Neuronal stem cell (in vitro differentiated cells): ENCODE results near the gene BMP2K.

ENCODE experiments used
- DNase-seq: peaks from one replicate; pipeline ENCODE4 v3.0.0-alpha.2; 2013; ENCODE audit warnings: low spot score
- H2AFZ ChIP-seq: one replicate; pipeline ENCODE4 v1.6.1; 2013; ENCODE audit warnings: mild to moderate bottlenecking, low read length, inconsistent platforms
- H2AK5ac ChIP-seq: 2 replicates; pipeline ENCODE4 v1.6.1; 2013; ENCODE audit warnings: low read depth, mild to moderate bottlenecking, inconsistent platforms, low read length, moderate library complexity, mixed read lengths
- H2BK120ac ChIP-seq: 2 replicates; pipeline ENCODE4 v1.6.1; 2013; ENCODE audit warnings: low read depth, mild to moderate bottlenecking, inconsistent platforms, low read length, moderate library complexity, mixed read lengths
- H2BK12ac ChIP-seq: one replicate; pipeline ENCODE4 v1.6.1; 2013; ENCODE audit warnings: low read length, inconsistent platforms
- H2BK15ac ChIP-seq: 2 replicates; pipeline ENCODE4 v1.6.1; 2013; ENCODE audit warnings: mild to moderate bottlenecking, low read length, inconsistent platforms, mixed read lengths
- H2BK5ac ChIP-seq: one replicate; pipeline ENCODE4 v1.6.1; 2013; ENCODE audit warnings: inconsistent platforms, mild to moderate bottlenecking, low read length, moderate library complexity
- H3K14ac ChIP-seq: one replicate; pipeline ENCODE4 v1.6.1; 2013; ENCODE audit warnings: low read length, inconsistent platforms
- H3K18ac ChIP-seq: 2 replicates; pipeline ENCODE4 v1.6.1; 2013; ENCODE audit warnings: low read length, inconsistent platforms
- H3K23ac ChIP-seq: 2 replicates; pipeline ENCODE4 v1.6.1; 2013; ENCODE audit warnings: low read depth, mild to moderate bottlenecking, mixed read lengths, low read length, inconsistent platforms; ENCODE audit not compliant: poor library complexity
- H3K27ac ChIP-seq: replicated peaks from 3 replicates; pipeline ENCODE4 v1.5.1; 2013; ENCODE audit warnings: low read length, inconsistent platforms
- H3K27me3 ChIP-seq, 3 experiments: 2 replicates each; pipeline ENCODE4 v1.6.1; 2013; ENCODE audit warnings: low read length in 3 of 3, mild to moderate bottlenecking in 2 of 3, inconsistent platforms in 1 of 3, low read depth in 1 of 3, mixed read lengths in 1 of 3, moderate library complexity in 1 of 3; ENCODE audit not compliant: control insufficient read depth in 3 of 3, insufficient read depth in 3 of 3
- H3K36me3 ChIP-seq, 2 donors: replicated peaks in 1 of 2; 2 replicates each; pipeline ENCODE4 v1.6.1; 2013; ENCODE audit warnings: low read length in 2 of 2; ENCODE audit not compliant: control insufficient read depth in 2 of 2, insufficient read depth in 2 of 2
- H3K4ac ChIP-seq: 2 replicates; pipeline ENCODE4 v1.6.1; 2013; ENCODE audit warnings: inconsistent platforms, mild to moderate bottlenecking, low read length, moderate library complexity
- H3K4me1 ChIP-seq, 2 donors: 1 replicate in 1 of 2; 2 replicates in 1 of 2; pipeline ENCODE4 v1.6.1; 2013; ENCODE audit warnings: low read length in 2 of 2, low read depth in 1 of 2; ENCODE audit not compliant: control insufficient read depth in 2 of 2, insufficient read depth in 1 of 2
- H3K4me2 ChIP-seq: one replicate; pipeline ENCODE4 v1.6.1; 2013; ENCODE audit warnings: mild to moderate bottlenecking, low read length, inconsistent platforms; ENCODE audit not compliant: insufficient read depth, poor library complexity, severe bottlenecking
- H3K4me3 ChIP-seq, 2 donors: 2 replicates each; pipeline ENCODE4 v1.5.1; 2013; ENCODE audit warnings: low read length in 2 of 2, mild to moderate bottlenecking in 2 of 2, inconsistent platforms in 1 of 2, moderate library complexity in 1 of 2
- H3K79me1 ChIP-seq: one replicate; pipeline ENCODE4 v1.6.1; 2013; ENCODE audit warnings: low read depth, mild to moderate bottlenecking, inconsistent platforms, low read length, moderate library complexity
- H3K9ac ChIP-seq: one replicate; pipeline ENCODE4 v1.6.1; 2013; ENCODE audit warnings: mild to moderate bottlenecking, low read depth, low read length, inconsistent platforms; ENCODE audit not compliant: poor library complexity
- H3K9me3 ChIP-seq, 2 donors: replicated peaks in 1 of 2; 2 replicates each; pipeline versions ENCODE3 to v1.6.1; 2013; ENCODE audit warnings: low read length in 2 of 2, mild to moderate bottlenecking in 2 of 2, inconsistent platforms in 1 of 2, low read depth in 1 of 2, mixed read lengths in 1 of 2, moderate library complexity in 1 of 2; ENCODE audit not compliant: control insufficient read depth in 2 of 2, insufficient read depth in 1 of 2
- H4K8ac ChIP-seq: one replicate; pipeline ENCODE4 v1.6.1; 2013; ENCODE audit warnings: low read depth, mild to moderate bottlenecking, inconsistent platforms, low read length, moderate library complexity
- H4K91ac ChIP-seq: one replicate; pipeline ENCODE4 v1.6.1; 2013; ENCODE audit warnings: low read length, low read depth, mild to moderate bottlenecking, inconsistent platforms; ENCODE audit not compliant: poor library complexity
- WGBS, 2 donors: extraction: QIAGEN DNeasy Blood & Tissue Kit; methylation state at CpG; one replicate each; pipeline ENCODE4 v1.1.7; 2013; ENCODE audit warnings: missing lambda C conversion rate in 2 of 2, mixed read lengths in 1 of 2; ENCODE audit not compliant: insufficient read length in 2 of 2, insufficient replicate concordance in 1 of 2; ENCODE audit errors: extremely low coverage in 2 of 2; 5-methylcytosine and 5-hydroxymethylcytosine counted together

Gene BMP2K

GRCh38 chr4:78756776-78757175 lies 19.4 kb upstream of the BMP2K start:
- no peaks in the 10 kb centered on the region for H3K36me3 ChIP-seq
- H2BK5ac ChIP-seq, result no peak overlapping the region
- H3K14ac ChIP-seq, result no peak overlapping the region
- no peak overlapping the region for H3K18ac ChIP-seq
- no peaks in the 10 kb centered on the region for H3K9me3 ChIP-seq
- DNase-seq, result no peak
- H3K4ac ChIP-seq, result no peak overlapping the region
- no peak overlapping the region for H4K8ac ChIP-seq
- peaks cover 0 to 13% (median 0%) of the 10 kb centered on the region in 3 experiments for H3K27me3 ChIP-seq
- no peak overlapping the region for H4K91ac ChIP-seq
- no peak overlapping the region for H2AFZ ChIP-seq
- no peak overlapping the region for H2BK12ac ChIP-seq
- no peaks in the 10 kb centered on the region for H3K79me1 ChIP-seq
- no CpG with 5 or more reads among the region's 1 CpG for WGBS, 2 donors
- H3K4me2 ChIP-seq, result no peak overlapping the region
- H2AK5ac ChIP-seq, result no peak overlapping the region
- no peak overlapping the region for H3K4me3 ChIP-seq
- H2BK15ac ChIP-seq, result no peak overlapping the region
- H3K23ac ChIP-seq, result no peak overlapping the region
- no peak overlapping the region for H3K27ac ChIP-seq
- H3K9ac ChIP-seq, result no peak overlapping the region
- H2BK120ac ChIP-seq, result no peak overlapping the region
- H3K4me1 ChIP-seq, result no peaks in the 10 kb centered on the region

GRCh38 chr4:78757574-78757973 lies 18.6 kb upstream of the BMP2K start:
- H3K27ac ChIP-seq, result no peak overlapping the region
- no peak overlapping the region for H4K91ac ChIP-seq
- no peaks in the 10 kb centered on the region for H3K36me3 ChIP-seq
- H3K14ac ChIP-seq, result no peak overlapping the region
- no peaks in the 10 kb centered on the region for H3K79me1 ChIP-seq
- WGBS, 2 donors, result no CpG with 5 or more reads among the region's 1 CpG
- no peak overlapping the region for H4K8ac ChIP-seq
- no peaks in the 10 kb centered on the region for H3K4me1 ChIP-seq
- H3K4me3 ChIP-seq, result no peak overlapping the region
- no peak overlapping the region for H3K4me2 ChIP-seq
- no peaks in the 10 kb centered on the region for H3K9me3 ChIP-seq
- H2BK15ac ChIP-seq, result no peak overlapping the region
- peaks cover 0 to 13% (median 0%) of the 10 kb centered on the region in 3 experiments for H3K27me3 ChIP-seq
- no peak overlapping the region for H2AK5ac ChIP-seq
- H2BK12ac ChIP-seq, result no peak overlapping the region
- no peak overlapping the region for H2BK120ac ChIP-seq
- no peak overlapping the region for H2BK5ac ChIP-seq
- no peak overlapping the region for H3K9ac ChIP-seq
- H3K23ac ChIP-seq, result no peak overlapping the region
- H3K4ac ChIP-seq, result no peak overlapping the region
- no peak overlapping the region for H3K18ac ChIP-seq
- no peak overlapping the region for H2AFZ ChIP-seq
- DNase-seq, result no peak

- no peak overlapping the region for H3K18ac ChIP-seq
- no peak overlapping the region for H2BK120ac ChIP-seq
- H2AK5ac ChIP-seq, result no peak overlapping the region
- H3K23ac ChIP-seq, result no peak overlapping the region
- no peaks in the 10 kb centered on the region for H3K4me1 ChIP-seq
- no CpG with 5 or more reads among the region's 1 CpG for WGBS, 2 donors
- no peak overlapping the region for H2AFZ ChIP-seq
- no peak for DNase-seq
- no peaks in the 10 kb centered on the region for H3K79me1 ChIP-seq
- H2BK5ac ChIP-seq, result no peak overlapping the region
- H3K9me3 ChIP-seq, result no peaks in the 10 kb centered on the region
- no peak overlapping the region for H3K4me3 ChIP-seq
- H4K8ac ChIP-seq, result no peak overlapping the region
- no peak overlapping the region for H4K91ac ChIP-seq
- H3K4me2 ChIP-seq, result no peak overlapping the region
- no peak overlapping the region for H3K14ac ChIP-seq
- no peak overlapping the region for H3K27ac ChIP-seq
- H3K9ac ChIP-seq, result no peak overlapping the region
- H2BK12ac ChIP-seq, result no peak overlapping the region
- H2BK15ac ChIP-seq, result no peak overlapping the region
- peaks cover 0 to 9% (median 0%) of the 10 kb centered on the region in 3 experiments for H3K27me3 ChIP-seq
- no peak overlapping the region for H3K4ac ChIP-seq
- no peaks in the 10 kb centered on the region for H3K36me3 ChIP-seq
Observed at GRCh38 chr4:78758085-78758484, 18.1 kb upstream of the BMP2K start.

GRCh38 chr4:78762529-78762928 lies 13.6 kb upstream of the BMP2K start:
- no peaks in the 10 kb centered on the region for H3K36me3 ChIP-seq
- no peak overlapping the region for H3K4me3 ChIP-seq
- no peak overlapping the region for H3K27ac ChIP-seq
- no peak overlapping the region for H2BK120ac ChIP-seq
- no peak overlapping the region for H3K4ac ChIP-seq
- no peak overlapping the region for H3K23ac ChIP-seq
- no peak overlapping the region for H3K9ac ChIP-seq
- no peak overlapping the region for H3K4me2 ChIP-seq
- DNase-seq, result no peak
- no peak overlapping the region for H2BK5ac ChIP-seq
- no peak overlapping the region for H2BK15ac ChIP-seq
- no peak overlapping the region for H4K8ac ChIP-seq
- H2BK12ac ChIP-seq, result no peak overlapping the region
- H3K14ac ChIP-seq, result no peak overlapping the region
- no peaks in the 10 kb centered on the region for H3K9me3 ChIP-seq
- WGBS, 2 donors, result no CpG with 5 or more reads among the region's 2 CpGs
- H3K4me1 ChIP-seq, result no peaks in the 10 kb centered on the region
- H3K79me1 ChIP-seq, result no peaks in the 10 kb centered on the region
- no peak overlapping the region for H3K18ac ChIP-seq
- H4K91ac ChIP-seq, result no peak overlapping the region
- no peak overlapping the region for H2AK5ac ChIP-seq
- no peaks in the 10 kb centered on the region for H3K27me3 ChIP-seq
- H2AFZ ChIP-seq, result no peak overlapping the region
